GM18951 (cell line): ENCODE results near the gene GAS1.

Experiments used
- POLR2A ChIP-seq: IDR thresholded peaks from 4 replicates; pipeline ENCODE4 v1.6.1; 2011; ENCODE audit warnings: mild to moderate bottlenecking; ENCODE audit not compliant: insufficient read length, insufficient read depth; ENCODE audit errors: extremely low read depth
- in situ Hi-C: fragments of 300-500 bp; cut with MboI; formaldehyde crosslinking; loops from one replicate; pipeline ENCODE4 v1.12.0; 2022; ENCODE audit warnings: low sequenced_read_pairs, mixed read lengths, inconsistent platforms; ENCODE audit not compliant: unreplicated experiment

Gene GAS1

GRCh38 chr9:86977205-86977835 lies 30.0 kb upstream of the GAS1 start:
- in situ Hi-C loops: no loop called here
- no peak for TF ChIP-seq POLR2A

GRCh38 chr9:86975606-86976005 lies 28.3 kb upstream of the GAS1 start:
- in situ Hi-C loops: no loop called here
- no peak for TF ChIP-seq POLR2A

- in situ Hi-C loops: no loop called here
- no peak for TF ChIP-seq POLR2A
Measured at GRCh38 chr9:86975036-86975435, 27.7 kb upstream of the GAS1 start.

- TF ChIP-seq POLR2A: no peak
- in situ Hi-C loops: no loop called here
Measured at GRCh38 chr9:86974421-86974820, 27.1 kb upstream of the GAS1 start.

- TF ChIP-seq POLR2A: no peak
- in situ Hi-C loops: no loop called here
Measured at GRCh38 chr9:86971742-86972141, 24.4 kb upstream of the GAS1 start.

- in situ Hi-C loops: no loop called here
- no peak for TF ChIP-seq POLR2A
Measured at GRCh38 chr9:86968258-86968920, 21.1 kb upstream of the GAS1 start.

- no peak for TF ChIP-seq POLR2A
- in situ Hi-C loops: no loop called here
Measured at GRCh38 chr9:86966852-86967511, 19.7 kb upstream of the GAS1 start.

- in situ Hi-C loops: no loop called here
- no peak for TF ChIP-seq POLR2A
Measured at GRCh38 chr9:86965636-86966395, 18.5 kb upstream of the GAS1 start.

GRCh38 chr9:86962692-86963091 lies 15.4 kb upstream of the GAS1 start:
- in situ Hi-C loops: no loop called here
- TF ChIP-seq POLR2A: no peak

GRCh38 chr9:86960938-86961337 lies 13.6 kb upstream of the GAS1 start:
- in situ Hi-C loops: no loop called here
- no peak for TF ChIP-seq POLR2A

- no peak for TF ChIP-seq POLR2A
- in situ Hi-C loops: no loop called here
Measured at GRCh38 chr9:86958203-86958602, 10.9 kb upstream of the GAS1 start.

GRCh38 chr9:86955561-86955960 lies 8.3 kb upstream of the GAS1 start:
- TF ChIP-seq POLR2A: no peak
- in situ Hi-C loops: no loop called here

- no peak for TF ChIP-seq POLR2A
- in situ Hi-C loops: no loop called here
Measured at GRCh38 chr9:86955042-86955441, 7.7 kb upstream of the GAS1 start.
